LNCAP (cell line): ENCODE data around the gene ENDOV.

Experiments
- TF ChIP-seq, protein P1 (sequence below): fragments of 450-650 bp; IDR thresholded peaks from 2 replicates; pipeline ENCODE4 v1.5.1; 2017; ENCODE audit warnings: mild to moderate bottlenecking

ENDOV gene

DNA sequence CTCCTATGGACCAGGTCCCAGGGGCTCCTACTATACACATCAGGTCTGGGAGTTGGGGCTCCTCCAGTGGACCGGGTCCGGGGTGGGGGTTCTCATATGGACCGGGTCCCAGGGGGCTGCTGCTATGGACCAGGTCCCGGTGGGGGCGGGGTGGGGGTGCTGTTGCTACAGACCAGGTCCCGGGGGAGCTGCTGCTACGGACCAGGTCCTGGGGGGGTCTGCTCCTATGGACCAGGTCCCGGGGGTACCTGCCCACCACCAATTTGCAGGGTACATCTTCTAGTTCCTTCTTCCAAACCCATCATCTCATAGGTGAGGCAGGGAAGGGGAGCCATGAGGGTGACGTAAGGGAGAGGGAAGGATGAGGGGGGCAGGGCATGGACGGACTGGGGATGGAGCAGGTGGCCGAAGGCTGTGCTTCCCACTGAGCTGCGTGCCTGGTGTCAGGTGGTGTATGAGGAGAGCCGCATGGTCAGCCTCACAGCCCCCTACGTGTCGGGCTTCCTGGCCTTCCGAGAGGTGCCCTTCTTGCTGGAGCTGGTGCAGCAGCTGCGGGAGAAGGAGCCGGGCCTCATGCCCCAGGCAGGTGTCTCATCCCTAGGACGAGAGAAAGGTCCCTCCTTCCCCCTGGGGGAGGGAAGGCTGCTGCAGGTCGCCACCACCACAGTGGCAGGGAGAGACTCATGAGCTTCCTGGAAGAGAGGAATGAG lies 6.6 kb downstream of the ENDOV start:
- TF ChIP-seq, protein P1, sequence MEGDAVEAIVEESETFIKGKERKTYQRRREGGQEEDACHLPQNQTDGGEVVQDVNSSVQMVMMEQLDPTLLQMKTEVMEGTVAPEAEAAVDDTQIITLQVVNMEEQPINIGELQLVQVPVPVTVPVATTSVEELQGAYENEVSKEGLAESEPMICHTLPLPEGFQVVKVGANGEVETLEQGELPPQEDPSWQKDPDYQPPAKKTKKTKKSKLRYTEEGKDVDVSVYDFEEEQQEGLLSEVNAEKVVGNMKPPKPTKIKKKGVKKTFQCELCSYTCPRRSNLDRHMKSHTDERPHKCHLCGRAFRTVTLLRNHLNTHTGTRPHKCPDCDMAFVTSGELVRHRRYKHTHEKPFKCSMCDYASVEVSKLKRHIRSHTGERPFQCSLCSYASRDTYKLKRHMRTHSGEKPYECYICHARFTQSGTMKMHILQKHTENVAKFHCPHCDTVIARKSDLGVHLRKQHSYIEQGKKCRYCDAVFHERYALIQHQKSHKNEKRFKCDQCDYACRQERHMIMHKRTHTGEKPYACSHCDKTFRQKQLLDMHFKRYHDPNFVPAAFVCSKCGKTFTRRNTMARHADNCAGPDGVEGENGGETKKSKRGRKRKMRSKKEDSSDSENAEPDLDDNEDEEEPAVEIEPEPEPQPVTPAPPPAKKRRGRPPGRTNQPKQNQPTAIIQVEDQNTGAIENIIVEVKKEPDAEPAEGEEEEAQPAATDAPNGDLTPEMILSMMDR: no peak

DNA sequence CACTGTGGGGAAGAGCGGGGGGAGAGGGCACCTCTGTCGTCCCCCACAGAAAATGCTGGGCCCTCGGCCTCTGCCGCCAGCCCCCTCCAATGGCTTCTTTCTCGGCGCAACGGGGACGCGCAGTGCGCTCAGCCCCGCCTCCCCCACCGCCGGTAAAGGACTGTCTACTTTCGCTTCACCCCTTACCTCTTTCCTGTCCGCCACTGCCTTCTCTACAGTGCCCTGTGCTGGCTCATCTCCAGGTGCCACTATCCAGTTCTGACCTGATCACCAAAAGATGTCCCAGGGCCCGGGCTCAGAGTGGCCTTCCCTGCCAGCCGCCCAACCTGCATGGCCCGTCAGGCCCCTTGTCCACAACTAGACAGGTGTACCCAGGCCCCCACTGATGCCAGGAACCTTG lies 7.3 kb downstream of the ENDOV start:
- TF ChIP-seq, protein P1: no peak

DNA sequence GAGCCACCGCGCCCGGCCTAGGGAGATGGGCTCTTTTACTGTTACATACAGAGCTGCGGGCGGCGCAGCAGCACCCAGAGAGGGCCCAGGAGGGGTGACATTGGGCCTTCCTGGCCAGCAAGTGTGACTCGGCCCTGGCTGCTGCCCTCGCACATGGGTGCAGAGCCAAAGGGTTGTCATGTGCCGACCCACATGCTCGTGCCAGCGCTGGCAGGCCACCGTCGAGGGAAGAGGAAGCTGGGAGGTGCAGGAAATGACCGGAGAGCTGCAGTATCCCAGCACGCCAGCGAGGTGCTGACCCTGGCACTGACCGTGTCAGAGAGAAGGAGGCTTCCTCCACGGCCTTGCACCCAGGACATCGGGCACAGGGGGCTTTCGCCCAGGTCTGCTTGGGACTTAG lies 8.0 kb downstream of the ENDOV start:
- TF ChIP-seq, protein P1: no peak

DNA sequence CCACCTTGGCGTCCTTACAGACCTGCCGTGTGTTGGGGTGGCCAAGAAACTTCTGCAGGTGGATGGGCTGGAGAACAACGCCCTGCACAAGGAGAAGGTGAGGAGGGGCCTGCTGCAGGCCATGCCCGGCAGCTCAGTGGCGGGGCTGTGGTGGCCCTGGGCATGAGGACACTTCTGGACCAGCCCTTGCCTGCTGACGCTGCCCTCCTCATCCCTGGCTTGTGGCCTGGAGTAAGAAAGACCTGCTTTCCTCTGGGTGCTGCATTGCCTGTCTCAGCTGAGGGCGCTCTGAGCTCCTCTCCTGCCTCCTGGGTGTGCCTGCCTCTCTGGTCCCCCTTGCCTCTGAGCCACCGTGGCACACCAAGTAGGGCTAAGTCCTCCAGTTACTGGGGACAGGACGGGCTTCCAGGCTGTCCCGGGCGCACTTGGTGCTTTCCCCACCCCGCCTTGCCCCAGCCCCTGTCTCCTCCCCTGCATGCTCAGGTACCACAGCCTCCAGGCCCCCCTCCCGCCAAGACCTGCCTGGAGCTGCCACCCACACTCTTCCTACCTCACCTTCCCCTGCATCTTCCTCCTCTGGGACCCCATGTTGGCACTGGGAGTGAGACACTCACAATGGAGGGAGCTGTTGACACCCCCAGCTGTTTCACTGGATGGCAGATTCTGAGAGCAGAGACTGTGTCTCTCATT lies 8.7 kb downstream of the ENDOV start:
- TF ChIP-seq, protein P1: no peak

DNA sequence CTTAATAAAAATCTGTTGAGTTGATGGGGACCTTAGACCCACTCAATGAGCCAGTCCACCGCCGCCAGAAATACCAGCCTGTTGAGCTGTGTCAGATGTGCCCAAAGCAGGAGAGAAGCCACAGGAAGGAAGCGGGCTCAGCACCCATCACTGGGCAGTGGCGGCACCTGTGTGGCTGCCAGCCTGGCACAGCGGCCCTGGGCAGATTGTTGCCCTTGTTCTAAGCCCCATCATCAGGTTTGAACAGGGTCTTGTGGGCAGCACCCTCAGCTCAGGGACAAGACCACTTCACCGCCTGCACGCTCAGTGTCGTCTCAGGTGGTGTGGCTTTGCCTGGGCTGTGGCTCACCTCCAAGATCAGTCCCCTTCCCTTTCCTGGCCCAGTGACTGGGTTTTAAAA lies 9.3 kb downstream of the ENDOV start:
- TF ChIP-seq, protein P1: no peak

DNA sequence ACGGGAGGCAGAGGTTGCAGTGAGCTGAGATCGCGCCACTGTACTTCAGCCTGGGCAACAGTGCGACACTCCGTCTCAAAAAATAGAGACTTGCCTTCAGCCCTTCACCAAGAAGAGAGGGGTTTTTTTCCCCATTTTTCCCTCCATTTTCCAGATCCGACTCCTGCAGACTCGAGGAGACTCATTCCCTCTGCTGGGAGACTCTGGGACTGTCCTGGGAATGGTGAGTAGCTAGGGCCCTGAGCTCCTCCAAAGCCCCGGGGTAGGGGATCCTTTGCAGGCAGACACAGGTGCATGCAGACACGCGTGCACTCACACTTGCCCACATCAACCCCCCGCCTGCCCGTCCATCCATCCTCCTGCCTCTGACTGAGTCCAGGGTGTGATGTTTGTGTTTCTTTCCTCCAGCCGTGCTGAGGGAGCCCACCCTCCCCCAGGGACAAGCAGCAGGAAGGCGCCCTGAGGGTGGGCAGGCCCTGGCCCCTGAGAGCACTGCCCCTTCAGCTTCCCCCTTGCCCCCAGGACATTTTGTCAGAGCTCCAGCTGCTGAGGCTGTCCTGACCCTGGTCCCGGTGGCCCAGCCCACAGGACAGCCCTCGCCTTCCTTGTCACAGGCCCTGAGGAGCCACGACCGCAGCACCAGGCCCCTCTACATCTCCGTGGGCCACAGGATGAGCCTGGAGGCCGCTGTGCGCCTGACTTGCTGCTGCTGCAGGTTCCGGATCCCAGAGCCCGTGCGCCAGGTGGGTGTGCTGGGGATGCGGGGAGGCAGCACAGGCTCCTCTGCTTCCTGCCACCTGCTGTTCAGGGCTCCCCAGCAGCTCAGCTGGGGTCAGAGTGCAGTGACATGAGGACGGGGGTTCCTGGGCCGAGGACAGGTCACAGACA lies 10.2 kb downstream of the ENDOV start:
- TF ChIP-seq, protein P1: no peak

DNA sequence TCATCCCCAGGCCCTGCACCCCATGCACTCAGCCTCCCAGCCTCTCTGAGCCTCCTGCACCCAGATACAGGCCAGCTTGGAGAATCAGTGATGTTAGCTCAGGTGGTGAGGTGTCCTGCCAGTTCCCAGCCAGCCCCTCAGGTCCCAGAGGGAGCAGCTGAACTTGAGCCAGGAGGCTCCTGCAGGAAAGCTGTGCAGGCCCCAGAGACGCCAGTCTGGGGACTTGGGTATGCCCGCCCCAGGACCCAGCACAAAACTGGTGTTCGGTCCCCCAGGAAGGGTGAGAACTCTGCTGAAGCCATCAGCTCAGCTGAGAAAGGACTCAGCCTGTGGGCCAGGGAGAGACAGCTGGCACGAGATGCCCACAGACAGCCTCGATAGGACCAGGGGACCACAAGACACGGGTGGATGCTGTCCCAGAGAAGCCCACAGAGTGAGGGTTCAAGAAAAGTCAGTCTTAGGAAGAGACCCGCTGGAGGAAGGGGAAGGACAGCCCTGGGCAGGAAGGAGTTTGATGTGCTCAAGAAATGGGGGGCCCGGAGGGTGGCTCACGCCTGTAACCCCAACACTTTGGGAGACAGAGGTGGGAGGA lies 11.0 kb downstream of the ENDOV start:
- TF ChIP-seq, protein P1: no peak
